ENCODE data around the gene SLC25A15.

SLC25A15 gene

DNA sequence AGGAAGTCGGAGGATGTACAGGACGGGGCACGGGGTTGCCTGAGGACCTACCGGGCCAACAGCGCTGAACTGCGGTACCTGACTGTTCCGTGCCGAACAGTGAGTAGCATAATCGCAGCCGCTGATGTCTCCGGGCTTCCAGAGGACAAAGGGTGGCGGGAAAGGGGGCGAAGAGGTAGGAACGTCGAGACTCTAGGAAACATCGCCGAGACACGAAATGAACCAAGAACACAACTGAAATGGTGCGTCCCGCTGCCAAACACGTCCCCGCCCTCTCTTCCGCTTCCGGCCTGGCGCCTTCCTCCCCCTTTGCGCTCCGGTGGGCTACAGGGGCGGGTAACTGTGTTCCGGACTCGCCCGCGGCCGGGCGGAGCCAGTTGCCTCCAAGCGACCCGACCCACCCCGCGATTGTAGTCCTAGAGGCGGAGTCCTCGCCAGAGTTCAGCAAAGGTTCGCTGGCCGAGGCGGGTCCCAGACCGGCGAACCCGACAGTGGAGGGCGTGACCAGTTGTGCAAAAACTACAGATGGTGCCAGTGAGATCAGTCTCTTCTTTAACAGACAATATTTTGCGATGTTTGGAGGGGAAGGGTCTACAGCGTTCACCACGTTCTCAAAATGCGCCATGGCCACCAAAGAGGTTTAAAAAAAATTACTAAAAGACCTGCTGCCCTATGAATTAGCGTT, 18.3 kb upstream of the SLC25A15 start, which contains the start of gene MRPS31:
Gene MRPS31, minus strand, starts transcription at position 257 of the 685 bp plus-strand sequence. Its CDS starts 54 bp downstream, at position 203.
- Histone ChIP-seq H3K4me1 (peaks cover 0 to 15% (median 7%) of the 10 kb centered on the region in 4 donors), H3K27me3 (no peaks in the 10 kb centered on the region), H3K36me3 (peaks cover 0 to 6% (median 0%) of the 10 kb centered on the region in 3 donors), H3K4me3 (peak within 1 kb of the TSS; percentile 84 to 89), H3K9me3 (no peaks in the 10 kb centered on the region), H3K27ac (peak within 1 kb of the TSS; percentile 84 to 91)
- TF ChIP-seq, protein P1, sequence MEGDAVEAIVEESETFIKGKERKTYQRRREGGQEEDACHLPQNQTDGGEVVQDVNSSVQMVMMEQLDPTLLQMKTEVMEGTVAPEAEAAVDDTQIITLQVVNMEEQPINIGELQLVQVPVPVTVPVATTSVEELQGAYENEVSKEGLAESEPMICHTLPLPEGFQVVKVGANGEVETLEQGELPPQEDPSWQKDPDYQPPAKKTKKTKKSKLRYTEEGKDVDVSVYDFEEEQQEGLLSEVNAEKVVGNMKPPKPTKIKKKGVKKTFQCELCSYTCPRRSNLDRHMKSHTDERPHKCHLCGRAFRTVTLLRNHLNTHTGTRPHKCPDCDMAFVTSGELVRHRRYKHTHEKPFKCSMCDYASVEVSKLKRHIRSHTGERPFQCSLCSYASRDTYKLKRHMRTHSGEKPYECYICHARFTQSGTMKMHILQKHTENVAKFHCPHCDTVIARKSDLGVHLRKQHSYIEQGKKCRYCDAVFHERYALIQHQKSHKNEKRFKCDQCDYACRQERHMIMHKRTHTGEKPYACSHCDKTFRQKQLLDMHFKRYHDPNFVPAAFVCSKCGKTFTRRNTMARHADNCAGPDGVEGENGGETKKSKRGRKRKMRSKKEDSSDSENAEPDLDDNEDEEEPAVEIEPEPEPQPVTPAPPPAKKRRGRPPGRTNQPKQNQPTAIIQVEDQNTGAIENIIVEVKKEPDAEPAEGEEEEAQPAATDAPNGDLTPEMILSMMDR (IDR thresholded peaks at IDR 0.05), result no peak
- intact Hi-C loops (cut with DNase I; ENCODE audit: low total_unique reads), result loop anchor here (10.0 kb wide), 1 partner anchor 284 kb away; no protein-coding TSS in a partner anchor
- DNase-seq, result peak; percentile 96 to 97

DNA sequence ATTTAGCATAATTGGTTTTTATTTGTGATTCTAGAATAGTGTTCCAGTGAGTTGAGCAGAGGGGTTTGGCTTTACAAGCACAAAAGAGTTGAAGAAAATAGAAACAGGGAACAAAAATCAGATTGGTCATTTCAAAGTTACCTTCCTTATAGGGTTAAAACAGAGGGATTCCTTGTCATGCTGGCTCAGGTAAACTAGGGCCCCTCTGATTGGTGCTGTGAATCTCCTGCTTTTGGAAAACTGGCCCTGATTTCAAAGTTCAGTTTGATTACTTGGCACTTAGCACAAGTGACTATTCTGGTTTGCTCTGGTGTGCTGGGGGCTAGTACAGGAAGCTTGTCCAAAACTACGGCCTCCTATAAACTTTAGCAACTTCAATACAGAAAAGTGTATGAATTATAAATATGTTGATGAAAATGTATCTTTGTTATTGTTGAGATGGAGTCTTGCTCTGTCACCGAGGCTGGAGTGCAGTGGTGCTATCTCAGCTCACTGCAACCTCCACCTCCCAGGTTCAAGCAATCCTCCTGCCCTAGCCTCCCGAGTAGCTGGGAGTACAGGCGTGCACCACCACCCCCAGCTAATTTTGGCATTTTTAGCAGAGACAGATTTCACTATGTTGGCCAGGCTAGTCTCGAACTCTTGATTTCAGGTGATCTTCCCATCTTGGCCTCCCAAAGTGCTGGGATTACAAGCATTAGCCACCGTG, 16.5 kb upstream of the SLC25A15 start:
- intact Hi-C loops (cut with DNase I; ENCODE audit: low total_unique reads), result loop anchor here (10.0 kb wide), 1 partner anchor 282 kb away; no protein-coding TSS in a partner anchor
- Histone ChIP-seq H3K27ac (no peak overlapping the region), H3K4me1 (peaks cover 0 to 22% (median 9%) of the 10 kb centered on the region in 4 donors), H3K4me3 (no peak overlapping the region), H3K36me3 (no peaks in the 10 kb centered on the region), H3K9me3 (no peaks in the 10 kb centered on the region), H3K27me3 (no peaks in the 10 kb centered on the region)
- TF ChIP-seq, protein P1 (IDR thresholded peaks at IDR 0.05), result no peak
- DNase-seq, result no peak

DNA sequence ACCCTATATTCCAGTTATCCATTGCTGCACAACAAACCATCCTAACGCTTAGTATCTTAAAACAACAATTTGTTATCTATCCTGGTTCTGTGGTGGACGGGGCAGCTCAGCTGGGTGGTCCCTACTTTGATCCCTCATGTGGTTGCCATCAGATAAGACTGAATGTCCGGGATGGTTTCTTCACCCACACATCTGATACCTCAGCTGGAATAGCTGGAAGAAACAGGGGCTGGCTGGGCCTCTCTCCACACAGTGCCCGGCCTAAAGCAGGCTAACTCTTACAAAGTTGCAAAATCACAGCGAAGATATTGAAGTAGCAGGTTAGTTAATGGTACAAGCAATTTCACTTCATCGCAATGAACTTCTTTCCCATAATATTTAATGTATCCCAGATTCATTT, 14.7 kb upstream of the SLC25A15 start:
- Histone ChIP-seq H3K9me3 (no peaks in the 10 kb centered on the region), H3K4me3 (no peak overlapping the region), H3K27ac (no peak overlapping the region), H3K27me3 (no peaks in the 10 kb centered on the region), H3K36me3 (no peaks in the 10 kb centered on the region), H3K4me1 (peaks cover 0 to 14% (median 8%) of the 10 kb centered on the region in 4 donors)
- DNase-seq, result no peak
- intact Hi-C loops (cut with DNase I; ENCODE audit: low total_unique reads), result loop anchor here (10.0 kb wide), 1 partner anchor 280 kb away; no protein-coding TSS in a partner anchor
- TF ChIP-seq, protein P1 (IDR thresholded peaks at IDR 0.05), result no peak

DNA sequence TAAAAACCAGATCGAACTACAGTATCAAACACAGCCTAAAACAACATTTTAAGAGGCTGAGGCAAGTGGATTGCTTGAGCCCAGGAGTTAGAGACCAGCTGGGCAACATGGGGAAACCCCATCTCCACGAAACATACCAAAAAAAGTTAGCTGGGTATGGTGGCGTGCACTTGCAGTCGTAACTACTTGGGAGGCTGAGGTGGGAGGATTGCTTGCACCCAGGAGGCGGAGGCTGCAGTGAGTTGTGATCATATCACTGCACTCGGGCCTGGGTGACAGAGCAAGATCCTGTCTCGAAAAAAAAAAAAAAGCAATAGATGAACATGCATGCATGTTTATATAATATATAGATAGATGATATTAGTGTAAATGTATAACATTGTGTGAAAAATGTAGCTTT, 13.2 kb upstream of the SLC25A15 start:
- intact Hi-C loops (cut with DNase I; ENCODE audit: low total_unique reads), result loop anchor here (10.0 kb wide), 1 partner anchor 279 kb away; no protein-coding TSS in a partner anchor

DNA sequence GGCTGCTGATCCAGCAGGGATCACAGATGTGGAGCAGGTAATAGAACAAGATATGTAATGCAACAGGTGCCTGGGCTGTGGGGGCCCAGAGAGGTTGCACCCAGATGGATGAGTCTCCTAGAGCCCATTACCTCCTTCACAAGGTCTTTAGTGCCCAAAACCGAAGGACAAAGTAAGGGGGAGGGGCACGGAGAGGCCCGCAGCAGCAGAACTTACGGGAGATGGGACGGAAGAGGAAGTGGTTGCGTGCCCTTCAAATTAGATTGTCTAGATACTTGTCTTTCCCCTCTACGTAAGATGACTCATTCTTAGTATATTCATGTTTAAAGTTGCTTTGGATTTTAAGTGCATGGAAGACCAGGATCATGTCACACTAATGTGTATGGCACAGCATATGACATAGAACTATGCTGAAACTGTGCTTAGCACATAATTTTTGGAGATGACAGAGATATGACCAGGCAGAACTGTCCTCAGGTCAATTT, 12.7 kb upstream of the SLC25A15 start:
- H3K4me3 ChIP-seq, result no peak overlapping the region
- TF ChIP-seq, protein P1 (IDR thresholded peaks at IDR 0.05), result no peak
- no peak for DNase-seq

More for the DNA sequence above, 13.2 kb upstream of the SLC25A15 start:
- no peak overlapping the region for H3K4me3 ChIP-seq
- peaks cover 0 to 8% (median 2%) of the 10 kb centered on the region in 4 donors for H3K4me1 ChIP-seq
- no peaks in the 10 kb centered on the region for H3K27me3 ChIP-seq
- TF ChIP-seq, protein P1 (IDR thresholded peaks at IDR 0.05), result no peak
- no peaks in the 10 kb centered on the region for H3K9me3 ChIP-seq
- H3K27ac ChIP-seq, result no peak overlapping the region
- no peak for DNase-seq
- H3K36me3 ChIP-seq, result no peaks in the 10 kb centered on the region

More for the DNA sequence above, 12.7 kb upstream of the SLC25A15 start:
- H3K4me1 ChIP-seq, result peaks cover 0 to 8% (median 2%) of the 10 kb centered on the region in 4 donors
- H3K27ac ChIP-seq, result no peak overlapping the region
- no peaks in the 10 kb centered on the region for H3K36me3 ChIP-seq
- intact Hi-C loops (cut with DNase I; ENCODE audit: low total_unique reads), result loop anchor here (10.0 kb wide), 1 partner anchor 278 kb away; no protein-coding TSS in a partner anchor
- H3K9me3 ChIP-seq, result no peaks in the 10 kb centered on the region
- H3K27me3 ChIP-seq, result no peaks in the 10 kb centered on the region
